Measurements from ENCODE around the gene CA11.
A peak's percentile ranks its signal among the peaks of the same experiment; 100 is the strongest.

CA11 gene

GRCh38 chr19:48654299-48655059, 8.5 kb upstream of the CA11 start:
- no peak overlapping the region for H3K4me3 ChIP-seq (ENCODE audit: low read length)
- 78% methylated on average over 11 of the region's 11 CpGs for WGBS
- no peaks in the 10 kb centered on the region for H3K27me3 ChIP-seq (ENCODE audit: insufficient read depth, low read length)
- no peak overlapping the region for H3K27ac ChIP-seq (ENCODE audit: low read depth, low read length)
- peak overlapping the region; percentile 26; the same call in 1 of the 2 replicates for H3K9ac ChIP-seq (ENCODE audit: low read depth, low read length)
- H3K36me3 ChIP-seq (ENCODE audit: insufficient read depth, low read length), result no peaks in the 10 kb centered on the region
- H3K4me1 ChIP-seq (ENCODE audit: insufficient read depth, low read length), result peaks cover 7% of the 10 kb centered on the region; the same call in 1 of the 2 replicates
- no peaks in the 10 kb centered on the region for H3K9me3 ChIP-seq (ENCODE audit: insufficient read depth, low read depth, low read length)

GRCh38 chr19:48651683-48652048, 5.7 kb upstream of the CA11 start:
- Histone ChIP-seq H3K4me1 (ENCODE audit: insufficient read depth, low read length) (peaks cover 4% of the 10 kb centered on the region; the same call in 1 of the 2 replicates), H3K9ac (ENCODE audit: low read depth, low read length) (no peak overlapping the region), H3K4me3 (ENCODE audit: low read length) (no peak overlapping the region), H3K36me3 (ENCODE audit: insufficient read depth, low read length) (no peaks in the 10 kb centered on the region), H3K9me3 (ENCODE audit: insufficient read depth, low read depth, low read length) (no peaks in the 10 kb centered on the region), H3K27me3 (ENCODE audit: insufficient read depth, low read length) (no peaks in the 10 kb centered on the region), H3K27ac (ENCODE audit: low read depth, low read length) (no peak overlapping the region)
- 74% methylated on average over 5 of the region's 5 CpGs for WGBS

- Histone ChIP-seq H3K4me1 (ENCODE audit: insufficient read depth, low read length) (peaks cover 4% of the 10 kb centered on the region; the same call in 1 of the 2 replicates), H3K27me3 (ENCODE audit: insufficient read depth, low read length) (no peaks in the 10 kb centered on the region), H3K27ac (ENCODE audit: low read depth, low read length) (no peak overlapping the region), H3K36me3 (ENCODE audit: insufficient read depth, low read length) (no peaks in the 10 kb centered on the region), H3K9me3 (ENCODE audit: insufficient read depth, low read depth, low read length) (no peaks in the 10 kb centered on the region), H3K9ac (ENCODE audit: low read depth, low read length) (no peak overlapping the region), H3K4me3 (ENCODE audit: low read length) (no peak overlapping the region)
- WGBS, result 93% methylated on average over 10 of the region's 12 CpGs
Measured at GRCh38 chr19:48650974-48651682, 5.1 kb upstream of the CA11 start.

- no peaks in the 10 kb centered on the region for H3K9me3 ChIP-seq (ENCODE audit: insufficient read depth, low read depth, low read length)
- no peak overlapping the region for H3K9ac ChIP-seq (ENCODE audit: low read depth, low read length)
- no peaks in the 10 kb centered on the region for H3K36me3 ChIP-seq (ENCODE audit: insufficient read depth, low read length)
- WGBS, result 95% methylated on average over 2 of the region's 2 CpGs
- H3K27me3 ChIP-seq (ENCODE audit: insufficient read depth, low read length), result no peaks in the 10 kb centered on the region
- no peak overlapping the region for H3K4me3 ChIP-seq (ENCODE audit: low read length)
- H3K27ac ChIP-seq (ENCODE audit: low read depth, low read length), result no peak overlapping the region
- H3K4me1 ChIP-seq (ENCODE audit: insufficient read depth, low read length), result peaks cover 6% of the 10 kb centered on the region; the same call in 1 of the 2 replicates
Measured at GRCh38 chr19:48648134-48648533, 2.1 kb upstream of the CA11 start.

GRCh38 chr19:48646722-48647216, 782 bp upstream of the CA11 start:
- H3K4me3 ChIP-seq (ENCODE audit: low read length), result peak overlapping the region; percentile 67
- H3K4me1 ChIP-seq (ENCODE audit: insufficient read depth, low read length), result peaks cover 6% of the 10 kb centered on the region; the same call in 1 of the 2 replicates
- H3K36me3 ChIP-seq (ENCODE audit: insufficient read depth, low read length), result no peaks in the 10 kb centered on the region
- no peaks in the 10 kb centered on the region for H3K27me3 ChIP-seq (ENCODE audit: insufficient read depth, low read length)
- 23% methylated on average over 8 of the region's 10 CpGs for WGBS
- no peak overlapping the region for H3K9ac ChIP-seq (ENCODE audit: low read depth, low read length)
- no peaks in the 10 kb centered on the region for H3K9me3 ChIP-seq (ENCODE audit: insufficient read depth, low read depth, low read length)
- peak overlapping the region; percentile 96; the same call in 1 of the 2 replicates for H3K27ac ChIP-seq (ENCODE audit: low read depth, low read length)

- Histone ChIP-seq H3K9me3 (ENCODE audit: insufficient read depth, low read depth, low read length) (no peaks in the 10 kb centered on the region), H3K27me3 (ENCODE audit: insufficient read depth, low read length) (no peaks in the 10 kb centered on the region), H3K36me3 (ENCODE audit: insufficient read depth, low read length) (no peaks in the 10 kb centered on the region), H3K9ac (ENCODE audit: low read depth, low read length) (peak overlapping the region; percentile 17), H3K4me3 (ENCODE audit: low read length) (peak overlapping the region; percentile 67), H3K4me1 (ENCODE audit: insufficient read depth, low read length) (peaks cover 6% of the 10 kb centered on the region; the same call in 1 of the 2 replicates), H3K27ac (ENCODE audit: low read depth, low read length) (peak overlapping the region; percentile 96)
- WGBS, result under 1% methylated on average over 6 of the region's 6 CpGs
Measured at GRCh38 chr19:48645620-48646000, 377 bp downstream of the CA11 start.

- Histone ChIP-seq H3K4me1 (ENCODE audit: insufficient read depth, low read length) (peaks cover 7% of the 10 kb centered on the region; the same call in 1 of the 2 replicates), H3K9ac (ENCODE audit: low read depth, low read length) (peak overlapping the region; percentile 17; the same call in 1 of the 2 replicates), H3K27ac (ENCODE audit: low read depth, low read length) (peak overlapping the region; percentile 96), H3K36me3 (ENCODE audit: insufficient read depth, low read length) (no peaks in the 10 kb centered on the region), H3K27me3 (ENCODE audit: insufficient read depth, low read length) (no peaks in the 10 kb centered on the region), H3K4me3 (ENCODE audit: low read length) (peak overlapping the region; percentile 67), H3K9me3 (ENCODE audit: insufficient read depth, low read depth, low read length) (no peaks in the 10 kb centered on the region)
- 1% methylated on average over 23 of the region's 25 CpGs for WGBS
Measured at GRCh38 chr19:48644839-48645619, 958 bp downstream of the CA11 start.

- peaks cover 11% of the 10 kb centered on the region; the same call in 1 of the 2 replicates for H3K4me1 ChIP-seq (ENCODE audit: insufficient read depth, low read length)
- no peaks in the 10 kb centered on the region for H3K9me3 ChIP-seq (ENCODE audit: insufficient read depth, low read depth, low read length)
- no peaks in the 10 kb centered on the region for H3K27me3 ChIP-seq (ENCODE audit: insufficient read depth, low read length)
- WGBS, result 77% methylated on average over 2 of the region's 4 CpGs
- H3K27ac ChIP-seq (ENCODE audit: low read depth, low read length), result peak overlapping the region; percentile 96; the same call in 1 of the 2 replicates
- H3K36me3 ChIP-seq (ENCODE audit: insufficient read depth, low read length), result no peaks in the 10 kb centered on the region
- 0 out of 2 replicates have a peak overlapping the region, but pooled peaks have one; percentile 14 for H3K9ac ChIP-seq (ENCODE audit: low read depth, low read length)
- peak overlapping the region; percentile 67 for H3K4me3 ChIP-seq (ENCODE audit: low read length)
Measured at GRCh38 chr19:48644355-48644754, 1.6 kb downstream of the CA11 start.

GRCh38 chr19:48642862-48643261, 3.1 kb downstream of the CA11 start:
- 91% methylated on average over 5 of the region's 5 CpGs for WGBS

GRCh38 chr19:48641850-48642249, 4.1 kb downstream of the CA11 start:
- no peak overlapping the region for H3K27ac ChIP-seq (ENCODE audit: low read depth, low read length)
- WGBS, result 90% methylated on average over 1 of the region's 2 CpGs
- peaks cover 17% of the 10 kb centered on the region for H3K4me1 ChIP-seq (ENCODE audit: insufficient read depth, low read length)

More at GRCh38 chr19:48642862-48643261, 3.1 kb downstream of the CA11 start:
- H3K4me3 ChIP-seq (ENCODE audit: low read length), result no peak overlapping the region
- H3K4me1 ChIP-seq (ENCODE audit: insufficient read depth, low read length), result peaks cover 17% of the 10 kb centered on the region
- H3K36me3 ChIP-seq (ENCODE audit: insufficient read depth, low read length), result no peaks in the 10 kb centered on the region
- no peaks in the 10 kb centered on the region for H3K9me3 ChIP-seq (ENCODE audit: insufficient read depth, low read depth, low read length)
- H3K27me3 ChIP-seq (ENCODE audit: insufficient read depth, low read length), result no peaks in the 10 kb centered on the region
- H3K27ac ChIP-seq (ENCODE audit: low read depth, low read length), result no peak overlapping the region
- H3K9ac ChIP-seq (ENCODE audit: low read depth, low read length), result no peak overlapping the region

More at GRCh38 chr19:48641850-48642249, 4.1 kb downstream of the CA11 start:
- peaks cover 2% of the 10 kb centered on the region; the same call in 1 of the 2 replicates for H3K27me3 ChIP-seq (ENCODE audit: insufficient read depth, low read length)
- H3K9me3 ChIP-seq (ENCODE audit: insufficient read depth, low read depth, low read length), result no peaks in the 10 kb centered on the region
- H3K9ac ChIP-seq (ENCODE audit: low read depth, low read length), result no peak overlapping the region
- H3K36me3 ChIP-seq (ENCODE audit: insufficient read depth, low read length), result no peaks in the 10 kb centered on the region
- no peak overlapping the region for H3K4me3 ChIP-seq (ENCODE audit: low read length)
